GM18517 (cell line): ENCODE data around the gene EBI3.
"Not testable (repeated sequence)": the region's sequence is repeated elsewhere in the genome, so short reads cannot be mapped to it uniquely, and the experiment has no call there.

Source experiments
- ATAC-seq: cut with Tn5 transposase; IDR thresholded peaks from one replicate; pipeline ENCODE4 v1.9.1; 2021; ENCODE audit warnings: mild to moderate bottlenecking, moderate library complexity; ENCODE audit not compliant: unreplicated experiment

The EBI3 gene

GRCh38 chr19:4233282-4233853 lies 4.0 kb downstream of the EBI3 start:
- ATAC-seq = no peak

GRCh38 chr19:4234142-4234861 lies 5.0 kb downstream of the EBI3 start:
- ATAC-seq = no peak

GRCh38 chr19:4234862-4235201 lies 5.5 kb downstream of the EBI3 start:
- ATAC-seq = no peak

- ATAC-seq = not testable (repeated sequence)
Measured at GRCh38 chr19:4237510-4237909, 8.2 kb downstream of the EBI3 start.

GRCh38 chr19:4238831-4239230 lies 9.5 kb downstream of the EBI3 start:
- ATAC-seq = no peak

GRCh38 chr19:4241824-4242430 lies 12.6 kb downstream of the EBI3 start:
- no peak for ATAC-seq

- ATAC-seq = not testable (repeated sequence)
Measured at GRCh38 chr19:4245938-4246337, 16.6 kb downstream of the EBI3 start.

- peak; percentile 85 for ATAC-seq
Measured at GRCh38 chr19:4246767-4247593, 17.7 kb downstream of the EBI3 start, which contains the start of gene YJU2. YJU2 (plus strand) TSS chr19:4247080; CDS start chr19:4247147, 67 bp downstream.

- no peak for ATAC-seq
Measured at GRCh38 chr19:4256563-4256962, 27.2 kb downstream of the EBI3 start.

- ATAC-seq = no peak
Measured at GRCh38 chr19:4257025-4257424, 27.7 kb downstream of the EBI3 start.

GRCh38 chr19:4258181-4258580 lies 28.9 kb downstream of the EBI3 start:
- ATAC-seq = no peak

GRCh38 chr19:4260613-4261191 lies 31.4 kb downstream of the EBI3 start:
- no peak for ATAC-seq

GRCh38 chr19:4264812-4265211 lies 35.5 kb downstream of the EBI3 start:
- no peak for ATAC-seq

GRCh38 chr19:4266253-4267000 lies 37.1 kb downstream of the EBI3 start:
- ATAC-seq = no peak

- no peak for ATAC-seq
Measured at GRCh38 chr19:4267101-4267900, 38.0 kb downstream of the EBI3 start.

- no peak for ATAC-seq
Measured at GRCh38 chr19:4267901-4268815, 38.8 kb downstream of the EBI3 start.

- ATAC-seq = no peak
Measured at GRCh38 chr19:4268816-4269430, 39.6 kb downstream of the EBI3 start.

- no peak for ATAC-seq
Measured at GRCh38 chr19:4272894-4273293, 43.6 kb downstream of the EBI3 start.
